Measurements from ENCODE around the gene SUGCT.

DNA sequence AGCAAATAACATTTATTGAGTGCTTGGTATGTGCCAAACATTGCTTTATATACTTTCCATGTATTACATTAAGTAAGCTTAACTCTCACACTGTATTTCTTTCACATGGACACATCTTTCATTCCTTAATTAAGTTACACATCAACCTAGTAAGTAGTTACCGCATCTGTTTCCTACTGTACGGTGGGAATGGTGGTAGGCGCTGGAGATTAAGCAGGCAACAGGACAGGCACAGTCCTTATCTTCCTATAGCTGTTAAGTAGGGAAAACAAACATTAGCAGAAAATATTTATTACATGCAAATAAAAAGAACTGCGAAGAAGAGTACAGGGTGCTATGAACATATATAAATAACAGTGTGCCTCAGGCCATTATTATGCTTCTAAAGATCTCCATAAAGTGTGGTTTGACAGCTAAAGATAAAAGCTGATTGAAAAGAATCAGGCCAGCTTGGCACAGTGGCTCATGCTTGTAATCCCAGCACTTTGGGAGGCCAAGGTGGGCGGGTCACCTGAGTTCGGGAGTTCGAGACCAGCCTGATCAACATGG, 105.0 kb downstream of the SUGCT start:
- no peak for TF ChIP-seq CEBPB (IDR thresholded peaks at IDR 0.05)
- TF ChIP-seq CREB1 (IDR thresholded peaks at IDR 0.05; ENCODE audit: low read depth), result no peak
- TF ChIP-seq EP300 (IDR thresholded peaks at IDR 0.05; ENCODE audit: borderline replicate concordance), result no peak
- no peak for TF ChIP-seq ZBTB7A (IDR thresholded peaks at IDR 0.05; ENCODE audit: low read depth)
- TF ChIP-seq, protein P1, sequence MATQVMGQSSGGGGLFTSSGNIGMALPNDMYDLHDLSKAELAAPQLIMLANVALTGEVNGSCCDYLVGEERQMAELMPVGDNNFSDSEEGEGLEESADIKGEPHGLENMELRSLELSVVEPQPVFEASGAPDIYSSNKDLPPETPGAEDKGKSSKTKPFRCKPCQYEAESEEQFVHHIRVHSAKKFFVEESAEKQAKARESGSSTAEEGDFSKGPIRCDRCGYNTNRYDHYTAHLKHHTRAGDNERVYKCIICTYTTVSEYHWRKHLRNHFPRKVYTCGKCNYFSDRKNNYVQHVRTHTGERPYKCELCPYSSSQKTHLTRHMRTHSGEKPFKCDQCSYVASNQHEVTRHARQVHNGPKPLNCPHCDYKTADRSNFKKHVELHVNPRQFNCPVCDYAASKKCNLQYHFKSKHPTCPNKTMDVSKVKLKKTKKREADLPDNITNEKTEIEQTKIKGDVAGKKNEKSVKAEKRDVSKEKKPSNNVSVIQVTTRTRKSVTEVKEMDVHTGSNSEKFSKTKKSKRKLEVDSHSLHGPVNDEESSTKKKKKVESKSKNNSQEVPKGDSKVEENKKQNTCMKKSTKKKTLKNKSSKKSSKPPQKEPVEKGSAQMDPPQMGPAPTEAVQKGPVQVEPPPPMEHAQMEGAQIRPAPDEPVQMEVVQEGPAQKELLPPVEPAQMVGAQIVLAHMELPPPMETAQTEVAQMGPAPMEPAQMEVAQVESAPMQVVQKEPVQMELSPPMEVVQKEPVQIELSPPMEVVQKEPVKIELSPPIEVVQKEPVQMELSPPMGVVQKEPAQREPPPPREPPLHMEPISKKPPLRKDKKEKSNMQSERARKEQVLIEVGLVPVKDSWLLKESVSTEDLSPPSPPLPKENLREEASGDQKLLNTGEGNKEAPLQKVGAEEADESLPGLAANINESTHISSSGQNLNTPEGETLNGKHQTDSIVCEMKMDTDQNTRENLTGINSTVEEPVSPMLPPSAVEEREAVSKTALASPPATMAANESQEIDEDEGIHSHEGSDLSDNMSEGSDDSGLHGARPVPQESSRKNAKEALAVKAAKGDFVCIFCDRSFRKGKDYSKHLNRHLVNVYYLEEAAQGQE (IDR thresholded peaks at IDR 0.05; ENCODE audit: low read depth), result no peak
- TF ChIP-seq, protein P2, sequence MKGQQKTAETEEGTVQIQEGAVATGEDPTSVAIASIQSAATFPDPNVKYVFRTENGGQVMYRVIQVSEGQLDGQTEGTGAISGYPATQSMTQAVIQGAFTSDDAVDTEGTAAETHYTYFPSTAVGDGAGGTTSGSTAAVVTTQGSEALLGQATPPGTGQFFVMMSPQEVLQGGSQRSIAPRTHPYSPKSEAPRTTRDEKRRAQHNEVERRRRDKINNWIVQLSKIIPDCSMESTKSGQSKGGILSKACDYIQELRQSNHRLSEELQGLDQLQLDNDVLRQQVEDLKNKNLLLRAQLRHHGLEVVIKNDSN (IDR thresholded peaks at IDR 0.05), result no peak
- TF ChIP-seq, protein P3, sequence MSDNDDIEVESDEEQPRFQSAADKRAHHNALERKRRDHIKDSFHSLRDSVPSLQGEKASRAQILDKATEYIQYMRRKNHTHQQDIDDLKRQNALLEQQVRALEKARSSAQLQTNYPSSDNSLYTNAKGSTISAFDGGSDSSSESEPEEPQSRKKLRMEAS (IDR thresholded peaks at IDR 0.05), result no peak
- TF ChIP-seq RAD21 (IDR thresholded peaks at IDR 0.05; ENCODE audit: low read depth), result no peak
- no peak for TF ChIP-seq NFIC (IDR thresholded peaks at IDR 0.05)
- no peak for TF ChIP-seq TAF1 (IDR thresholded peaks at IDR 0.05; ENCODE audit: low read depth)
- no peak for TF ChIP-seq TEAD4 (IDR thresholded peaks at IDR 0.05)

Data from Ishikawa (cell line).